Neuronal stem cell (in vitro differentiated cells): ENCODE data around the gene BLOC1S5.

Experiments used
- DNase-seq: peaks from one replicate; pipeline ENCODE4 v3.0.0-alpha.2; 2013; ENCODE audit warnings: low spot score
- H2AFZ ChIP-seq: one replicate; pipeline ENCODE4 v1.6.1; 2013; ENCODE audit warnings: mild to moderate bottlenecking, low read length, inconsistent platforms
- H2AK5ac ChIP-seq: 2 replicates; pipeline ENCODE4 v1.6.1; 2013; ENCODE audit warnings: low read depth, mild to moderate bottlenecking, inconsistent platforms, low read length, moderate library complexity, mixed read lengths
- H2BK120ac ChIP-seq: 2 replicates; pipeline ENCODE4 v1.6.1; 2013; ENCODE audit warnings: low read depth, mild to moderate bottlenecking, inconsistent platforms, low read length, moderate library complexity, mixed read lengths
- H2BK12ac ChIP-seq: one replicate; pipeline ENCODE4 v1.6.1; 2013; ENCODE audit warnings: low read length, inconsistent platforms
- H2BK15ac ChIP-seq: 2 replicates; pipeline ENCODE4 v1.6.1; 2013; ENCODE audit warnings: mild to moderate bottlenecking, low read length, inconsistent platforms, mixed read lengths
- H2BK5ac ChIP-seq: one replicate; pipeline ENCODE4 v1.6.1; 2013; ENCODE audit warnings: inconsistent platforms, mild to moderate bottlenecking, low read length, moderate library complexity
- H3K14ac ChIP-seq: one replicate; pipeline ENCODE4 v1.6.1; 2013; ENCODE audit warnings: low read length, inconsistent platforms
- H3K18ac ChIP-seq: 2 replicates; pipeline ENCODE4 v1.6.1; 2013; ENCODE audit warnings: low read length, inconsistent platforms
- H3K23ac ChIP-seq: 2 replicates; pipeline ENCODE4 v1.6.1; 2013; ENCODE audit warnings: low read depth, mild to moderate bottlenecking, mixed read lengths, low read length, inconsistent platforms; ENCODE audit not compliant: poor library complexity
- H3K27ac ChIP-seq: replicated peaks from 3 replicates; pipeline ENCODE4 v1.5.1; 2013; ENCODE audit warnings: low read length, inconsistent platforms
- H3K27me3 ChIP-seq, 3 experiments: 2 replicates each; pipeline ENCODE4 v1.6.1; 2013; ENCODE audit warnings: low read length in 3 of 3, mild to moderate bottlenecking in 2 of 3, inconsistent platforms in 1 of 3, low read depth in 1 of 3, mixed read lengths in 1 of 3, moderate library complexity in 1 of 3; ENCODE audit not compliant: control insufficient read depth in 3 of 3, insufficient read depth in 3 of 3
- H3K36me3 ChIP-seq, 2 donors: replicated peaks in 1 of 2; 2 replicates each; pipeline ENCODE4 v1.6.1; 2013; ENCODE audit warnings: low read length in 2 of 2; ENCODE audit not compliant: control insufficient read depth in 2 of 2, insufficient read depth in 2 of 2
- H3K4ac ChIP-seq: 2 replicates; pipeline ENCODE4 v1.6.1; 2013; ENCODE audit warnings: inconsistent platforms, mild to moderate bottlenecking, low read length, moderate library complexity
- H3K4me1 ChIP-seq, 2 donors: 1 replicate in 1 of 2; 2 replicates in 1 of 2; pipeline ENCODE4 v1.6.1; 2013; ENCODE audit warnings: low read length in 2 of 2, low read depth in 1 of 2; ENCODE audit not compliant: control insufficient read depth in 2 of 2, insufficient read depth in 1 of 2
- H3K4me2 ChIP-seq: one replicate; pipeline ENCODE4 v1.6.1; 2013; ENCODE audit warnings: mild to moderate bottlenecking, low read length, inconsistent platforms; ENCODE audit not compliant: insufficient read depth, poor library complexity, severe bottlenecking
- H3K4me3 ChIP-seq, 2 donors: 2 replicates each; pipeline ENCODE4 v1.5.1; 2013; ENCODE audit warnings: low read length in 2 of 2, mild to moderate bottlenecking in 2 of 2, inconsistent platforms in 1 of 2, moderate library complexity in 1 of 2
- H3K79me1 ChIP-seq: one replicate; pipeline ENCODE4 v1.6.1; 2013; ENCODE audit warnings: low read depth, mild to moderate bottlenecking, inconsistent platforms, low read length, moderate library complexity
- H3K9ac ChIP-seq: one replicate; pipeline ENCODE4 v1.6.1; 2013; ENCODE audit warnings: mild to moderate bottlenecking, low read depth, low read length, inconsistent platforms; ENCODE audit not compliant: poor library complexity
- H3K9me3 ChIP-seq, 2 donors: replicated peaks in 1 of 2; 2 replicates each; pipeline versions ENCODE3 to v1.6.1; 2013; ENCODE audit warnings: low read length in 2 of 2, mild to moderate bottlenecking in 2 of 2, inconsistent platforms in 1 of 2, low read depth in 1 of 2, mixed read lengths in 1 of 2, moderate library complexity in 1 of 2; ENCODE audit not compliant: control insufficient read depth in 2 of 2, insufficient read depth in 1 of 2
- H4K8ac ChIP-seq: one replicate; pipeline ENCODE4 v1.6.1; 2013; ENCODE audit warnings: low read depth, mild to moderate bottlenecking, inconsistent platforms, low read length, moderate library complexity
- H4K91ac ChIP-seq: one replicate; pipeline ENCODE4 v1.6.1; 2013; ENCODE audit warnings: low read length, low read depth, mild to moderate bottlenecking, inconsistent platforms; ENCODE audit not compliant: poor library complexity
- WGBS, 2 donors: extraction: QIAGEN DNeasy Blood & Tissue Kit; methylation state at CpG; one replicate each; pipeline ENCODE4 v1.1.7; 2013; ENCODE audit warnings: missing lambda C conversion rate in 2 of 2, mixed read lengths in 1 of 2; ENCODE audit not compliant: insufficient read length in 2 of 2, insufficient replicate concordance in 1 of 2; ENCODE audit errors: extremely low coverage in 2 of 2; 5-methylcytosine and 5-hydroxymethylcytosine counted together

BLOC1S5 gene

DNA sequence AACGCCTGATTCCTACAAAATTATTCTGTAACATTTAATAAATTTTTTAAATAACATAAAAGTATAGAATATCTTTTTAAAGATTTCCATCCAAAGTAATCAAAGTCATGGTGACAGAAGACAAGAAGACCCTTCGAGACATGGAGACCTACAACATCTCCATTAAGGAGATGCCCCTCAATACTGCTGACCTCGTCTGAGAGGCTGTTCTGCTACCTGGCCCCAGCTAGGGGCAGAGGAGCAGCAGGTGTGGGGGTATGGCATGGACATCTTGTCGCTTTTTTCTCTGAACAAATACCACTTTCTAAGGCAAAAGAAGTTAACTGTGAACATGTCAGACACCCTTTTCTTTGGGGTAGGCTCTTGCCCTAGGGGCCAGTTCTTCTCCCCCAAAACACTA is 44.1 kb downstream of the BLOC1S5 start:
- H3K4me3 ChIP-seq: no peak overlapping the region
- DNase-seq: no peak
- no peak overlapping the region for H3K4me2 ChIP-seq
- H3K9ac ChIP-seq: no peak overlapping the region
- no peak overlapping the region for H3K23ac ChIP-seq
- H3K36me3 ChIP-seq: peaks cover 4 to 7% of the 10 kb centered on the region in 2 donors
- no peak overlapping the region for H3K4ac ChIP-seq
- no peak overlapping the region for H2BK120ac ChIP-seq
- H3K14ac ChIP-seq: no peak overlapping the region
- H3K4me1 ChIP-seq: no peaks in the 10 kb centered on the region
- H3K27ac ChIP-seq: no peak overlapping the region
- H3K9me3 ChIP-seq: no peaks in the 10 kb centered on the region
- H2BK12ac ChIP-seq: no peak overlapping the region
- no CpG with 5 or more reads among the region's 4 CpGs for WGBS, 2 donors
- H3K79me1 ChIP-seq: no peaks in the 10 kb centered on the region
- H3K27me3 ChIP-seq: no peaks in the 10 kb centered on the region
- no peak overlapping the region for H3K18ac ChIP-seq
- H2AFZ ChIP-seq: no peak overlapping the region
- no peak overlapping the region for H2BK5ac ChIP-seq
- no peak overlapping the region for H4K91ac ChIP-seq
- H2AK5ac ChIP-seq: no peak overlapping the region
- H2BK15ac ChIP-seq: no peak overlapping the region
- H4K8ac ChIP-seq: no peak overlapping the region

DNA sequence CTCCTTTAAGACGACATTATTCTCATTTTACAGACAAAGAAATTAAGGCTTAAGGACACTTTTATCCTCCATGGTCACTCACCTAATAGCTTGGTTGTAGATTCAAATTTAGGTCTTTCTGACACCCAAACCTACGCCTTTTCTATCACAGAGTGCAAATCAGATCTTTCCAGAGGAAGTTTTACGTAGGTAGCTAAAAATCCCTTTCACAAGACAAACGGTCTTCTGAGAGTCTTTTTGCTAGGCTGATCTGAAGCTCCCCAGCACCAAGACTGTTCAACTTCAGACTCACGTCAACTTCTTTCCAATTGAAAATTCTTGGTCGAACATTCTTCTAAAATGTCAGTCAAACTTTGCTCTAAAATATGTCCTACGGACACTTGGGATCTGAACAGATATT is 46.5 kb downstream of the BLOC1S5 start:
- DNase-seq: no peak
- no peak overlapping the region for H3K9ac ChIP-seq
- H4K8ac ChIP-seq: no peak overlapping the region
- H2BK15ac ChIP-seq: no peak overlapping the region
- no peak overlapping the region for H3K18ac ChIP-seq
- no peak overlapping the region for H3K23ac ChIP-seq
- H2AFZ ChIP-seq: no peak overlapping the region
- H3K14ac ChIP-seq: no peak overlapping the region
- H3K27ac ChIP-seq: no peak overlapping the region
- H3K4me2 ChIP-seq: no peak overlapping the region
- H2BK12ac ChIP-seq: no peak overlapping the region
- H2AK5ac ChIP-seq: no peak overlapping the region
- H3K27me3 ChIP-seq: no peaks in the 10 kb centered on the region
- H3K36me3 ChIP-seq: peaks cover 2 to 22% of the 10 kb centered on the region in 2 donors
- no peak overlapping the region for H3K4me3 ChIP-seq
- H2BK5ac ChIP-seq: no peak overlapping the region
- H3K9me3 ChIP-seq: no peaks in the 10 kb centered on the region
- H3K79me1 ChIP-seq: no peaks in the 10 kb centered on the region
- H2BK120ac ChIP-seq: no peak overlapping the region
- WGBS, 2 donors: no CpG with 5 or more reads among the region's 7 CpGs
- H3K4me1 ChIP-seq: no peaks in the 10 kb centered on the region
- H3K4ac ChIP-seq: no peak overlapping the region
- no peak overlapping the region for H4K91ac ChIP-seq

GRCh38 chr6:8017276-8017701 is 46.9 kb downstream of the BLOC1S5 start:
- Histone ChIP-seq H3K4me2 (no peak overlapping the region), H3K23ac (no peak overlapping the region), H2BK5ac (no peak overlapping the region), H4K91ac (no peak overlapping the region), H2AFZ (no peak overlapping the region), H3K79me1 (no peaks in the 10 kb centered on the region), H2BK12ac (no peak overlapping the region), H2BK15ac (no peak overlapping the region), H3K4ac (no peak overlapping the region), H4K8ac (no peak overlapping the region), H3K14ac (no peak overlapping the region), H3K9ac (no peak overlapping the region), H3K27ac (no peak overlapping the region), H3K18ac (no peak overlapping the region), H3K36me3 (peaks cover 2 to 22% of the 10 kb centered on the region in 2 donors), H3K9me3 (no peaks in the 10 kb centered on the region), H2AK5ac (no peak overlapping the region), H3K27me3 (no peaks in the 10 kb centered on the region), H3K4me1 (no peaks in the 10 kb centered on the region), H2BK120ac (no peak overlapping the region), H3K4me3 (no peak overlapping the region)
- no peak for DNase-seq
- WGBS, 2 donors: no CpG with 5 or more reads among the region's 9 CpGs

DNA sequence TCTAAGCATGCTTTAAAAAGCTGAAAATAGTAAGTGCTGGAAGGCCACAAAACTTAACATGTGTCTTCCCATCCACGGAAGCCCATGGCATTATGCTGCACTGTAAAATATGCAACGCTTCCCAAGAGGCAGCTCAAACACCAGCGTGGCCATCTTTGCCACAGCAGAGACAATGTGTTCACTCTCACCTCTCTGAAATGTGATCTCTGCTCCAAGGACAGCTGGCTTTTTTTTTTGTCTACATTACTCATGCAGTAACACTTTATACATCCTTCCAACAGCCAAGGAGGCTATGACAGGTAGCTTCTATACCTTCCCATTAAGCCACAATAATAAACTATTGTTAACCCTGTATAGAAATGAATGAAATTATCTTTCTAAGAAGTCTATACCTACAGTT is 49.2 kb downstream of the BLOC1S5 start:
- H3K4ac ChIP-seq: no peak overlapping the region
- H4K8ac ChIP-seq: no peak overlapping the region
- H3K18ac ChIP-seq: no peak overlapping the region
- H2BK12ac ChIP-seq: no peak overlapping the region
- H3K9ac ChIP-seq: no peak overlapping the region
- no peaks in the 10 kb centered on the region for H3K9me3 ChIP-seq
- no CpG with 5 or more reads among the region's 3 CpGs for WGBS, 2 donors
- no peak overlapping the region for H3K27ac ChIP-seq
- H3K4me1 ChIP-seq: peaks cover 0 to 2% of the 10 kb centered on the region in 2 donors
- H3K79me1 ChIP-seq: no peaks in the 10 kb centered on the region
- H2BK5ac ChIP-seq: no peak overlapping the region
- no peak overlapping the region for H4K91ac ChIP-seq
- no peak overlapping the region for H2AK5ac ChIP-seq
- no peak overlapping the region for H2BK120ac ChIP-seq
- no peak overlapping the region for H3K4me3 ChIP-seq
- H3K23ac ChIP-seq: no peak overlapping the region
- DNase-seq: no peak
- H3K14ac ChIP-seq: no peak overlapping the region
- H2BK15ac ChIP-seq: no peak overlapping the region
- no peak overlapping the region for H2AFZ ChIP-seq
- H3K27me3 ChIP-seq: no peaks in the 10 kb centered on the region
- H3K4me2 ChIP-seq: no peak overlapping the region
- peaks cover 2 to 22% of the 10 kb centered on the region in 2 donors for H3K36me3 ChIP-seq
